ENCODE data around the gene SCTR.

DNA sequence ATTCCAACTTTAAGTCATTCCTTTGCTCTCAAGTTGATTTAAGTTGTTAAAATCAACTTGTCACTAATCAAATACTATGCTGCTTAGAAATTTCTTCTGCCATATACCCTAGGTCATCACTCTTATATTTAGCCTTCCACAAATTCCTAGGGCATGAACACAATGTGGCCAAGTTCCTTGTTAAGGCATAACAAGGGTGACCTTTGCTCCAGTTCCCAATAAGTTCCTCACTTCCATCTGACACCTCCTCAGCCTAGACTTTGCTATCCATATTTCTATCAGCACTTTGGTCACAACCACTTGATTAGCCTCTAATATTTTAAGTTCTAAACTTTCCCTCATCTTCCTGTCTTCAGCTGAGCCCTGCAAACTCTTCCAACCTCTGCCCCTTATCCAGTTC, 102.5 kb downstream of the SCTR start:
- no peak for TF ChIP-seq POLR2A (IDR thresholded peaks at IDR 0.05)
- TF ChIP-seq, protein P1, sequence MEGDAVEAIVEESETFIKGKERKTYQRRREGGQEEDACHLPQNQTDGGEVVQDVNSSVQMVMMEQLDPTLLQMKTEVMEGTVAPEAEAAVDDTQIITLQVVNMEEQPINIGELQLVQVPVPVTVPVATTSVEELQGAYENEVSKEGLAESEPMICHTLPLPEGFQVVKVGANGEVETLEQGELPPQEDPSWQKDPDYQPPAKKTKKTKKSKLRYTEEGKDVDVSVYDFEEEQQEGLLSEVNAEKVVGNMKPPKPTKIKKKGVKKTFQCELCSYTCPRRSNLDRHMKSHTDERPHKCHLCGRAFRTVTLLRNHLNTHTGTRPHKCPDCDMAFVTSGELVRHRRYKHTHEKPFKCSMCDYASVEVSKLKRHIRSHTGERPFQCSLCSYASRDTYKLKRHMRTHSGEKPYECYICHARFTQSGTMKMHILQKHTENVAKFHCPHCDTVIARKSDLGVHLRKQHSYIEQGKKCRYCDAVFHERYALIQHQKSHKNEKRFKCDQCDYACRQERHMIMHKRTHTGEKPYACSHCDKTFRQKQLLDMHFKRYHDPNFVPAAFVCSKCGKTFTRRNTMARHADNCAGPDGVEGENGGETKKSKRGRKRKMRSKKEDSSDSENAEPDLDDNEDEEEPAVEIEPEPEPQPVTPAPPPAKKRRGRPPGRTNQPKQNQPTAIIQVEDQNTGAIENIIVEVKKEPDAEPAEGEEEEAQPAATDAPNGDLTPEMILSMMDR (IDR thresholded peaks at IDR 0.05) = no peak

All from adrenal gland (tissue), 5 donors.